ENCODE results near the gene DCBLD2.

- TF ChIP-seq CTCF (conservative IDR thresholded peaks at IDR 0.05 in 1 of 2, IDR thresholded peaks at IDR 0.05 in 1 of 2; ENCODE audit: extremely low read depth in 1 of 2, insufficient read depth in 1 of 2, low read depth in 1 of 2, low read length in 2 of 2) (no peak), EZH2 (IDR thresholded peaks at IDR 0.05; ENCODE audit: borderline replicate concordance, low read length) (no peak)
These were observed 94.5 kb downstream of the DCBLD2 start for GRCh38 chr3:98807011-98807410.
